Measurements from ENCODE around the gene SF3B3. TPM values are rescaled to one million over a fixed set of nuclear protein-coding genes. Genes with fewer than 3 reads are reported as not detected.

Gene SF3B3
- 138 to 213 TPM (median 197 TPM) in 5 replicates for total RNA-seq (2022; extraction: Qiagen RNA extraction; ENCODE audit: low read depth)

DNA sequence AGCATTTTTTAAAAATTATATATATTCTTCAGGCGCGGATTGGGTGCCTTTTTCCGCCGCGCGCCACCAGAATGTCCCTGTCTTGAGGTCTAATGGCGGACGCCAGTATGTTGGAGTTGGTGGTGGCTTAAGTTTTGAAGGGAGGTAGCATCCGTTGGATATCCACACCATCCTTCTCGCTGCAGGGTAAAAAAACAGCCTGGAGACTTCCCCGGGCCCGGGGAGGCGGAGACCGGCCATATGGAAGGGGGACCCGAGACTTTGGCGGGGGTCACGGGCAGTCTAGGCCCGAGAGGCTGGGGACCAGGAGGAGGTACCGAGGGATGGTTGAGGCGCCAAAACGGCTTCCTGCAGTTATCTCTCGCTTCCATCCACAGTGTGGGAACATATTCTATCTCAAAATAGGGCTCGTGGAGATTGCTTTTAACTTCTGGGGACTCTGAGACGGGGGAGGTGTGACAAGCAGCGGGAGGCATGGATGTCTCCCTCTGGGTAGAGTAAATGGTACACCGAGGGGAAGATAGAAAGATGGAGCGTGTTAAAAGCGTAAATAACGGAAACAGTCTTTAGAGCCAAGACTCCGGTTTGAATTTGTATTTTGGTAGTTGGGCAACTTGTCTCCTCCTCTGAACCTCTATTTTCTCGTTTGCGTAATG is at the start of gene SF3B3:
Gene SF3B3, plus strand, starts transcription at position 74 of the 656 bp plus-strand sequence. CDS start 2,841 bp downstream, outside the sequence.

DNA sequence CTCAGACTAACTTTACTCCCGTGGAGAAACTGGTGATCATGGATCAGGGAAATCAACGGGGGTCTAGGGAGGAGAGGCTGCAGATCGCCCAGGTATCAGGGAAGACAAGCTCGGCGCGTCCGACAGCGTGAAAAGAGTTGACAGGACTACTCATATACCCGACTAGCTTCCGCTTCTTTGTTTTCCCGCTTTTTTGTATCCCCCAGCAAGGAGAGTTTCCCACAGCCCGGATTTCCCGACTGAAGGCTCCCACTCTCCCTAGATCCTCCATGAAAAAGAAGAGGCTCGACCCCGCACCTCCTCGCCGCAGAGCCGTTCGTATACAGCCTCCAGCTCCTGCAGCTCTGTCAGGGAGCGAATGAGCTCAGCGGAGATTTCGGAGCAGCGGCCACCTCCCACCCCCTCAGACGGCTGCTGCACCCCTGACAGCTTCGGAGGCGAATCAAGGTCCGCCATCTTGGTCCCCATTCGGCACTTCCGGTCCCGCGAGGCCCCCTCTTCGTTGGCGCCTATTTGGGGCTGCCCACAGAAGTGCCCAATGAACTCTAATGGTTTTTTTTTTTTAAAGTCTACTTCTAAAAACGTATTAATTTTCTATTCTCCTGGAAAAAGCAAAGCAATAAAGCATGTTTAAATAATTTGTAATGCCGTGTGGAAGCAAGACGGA is 407 bp upstream of the SF3B3 start, which contains the start of gene COG4:
Gene COG4, minus strand, starts transcription at position 479 of the 667 bp plus-strand sequence. Its CDS starts 11 bp downstream, at position 468.

Other genes with a start within 250 kb of the SF3B3 start
- gene AARS1, start 234.3 kb upstream of the SF3B3 start, total RNA-seq (2022; extraction: Qiagen RNA extraction; ENCODE audit: low read depth) = 90.7 to 101 TPM (median 92.8 TPM) in 5 replicates
- gene DDX19B, start 224.6 kb upstream of the SF3B3 start, total RNA-seq (2022; extraction: Qiagen RNA extraction; ENCODE audit: low read depth) = 29.8 to 34.5 TPM (median 30.5 TPM) in 5 replicates
- 38.1 to 42.8 TPM (median 40.3 TPM) in 5 replicates for gene DDX19A, start 176.9 kb upstream of the SF3B3 start, total RNA-seq (2022; extraction: Qiagen RNA extraction; ENCODE audit: low read depth)
- 19.0 to 27.2 TPM (median 25.7 TPM) in 5 replicates for gene ST3GAL2, start 84.7 kb upstream of the SF3B3 start, total RNA-seq (2022; extraction: Qiagen RNA extraction; ENCODE audit: low read depth)
- gene FCSK, start 69.2 kb upstream of the SF3B3 start, total RNA-seq (2022; extraction: Qiagen RNA extraction; ENCODE audit: low read depth) = 3.8 to 5.9 TPM (median 4.7 TPM) in 5 replicates
- gene COG4, start 262 bp upstream of the SF3B3 start, total RNA-seq (2022; extraction: Qiagen RNA extraction; ENCODE audit: low read depth) = 25.7 to 34.1 TPM (median 32.1 TPM) in 5 replicates
- 0.46 to 1.3 TPM (median 0.71 TPM) in 5 replicates for gene IL34, start 122.7 kb downstream of the SF3B3 start, total RNA-seq (2022; extraction: Qiagen RNA extraction; ENCODE audit: low read depth)
- 32.6 to 51.0 TPM (median 46.6 TPM) in 5 replicates for gene MTSS2, start 162.2 kb downstream of the SF3B3 start, total RNA-seq (2022; extraction: Qiagen RNA extraction; ENCODE audit: low read depth)

Data from A549 treated with RU486 at 1 μM for 4 hours (cell line).